Measurements from ENCODE around the gene PRELP. TPM values are rescaled to one million over a fixed set of nuclear protein-coding genes. Genes with fewer than 3 reads are reported as not detected.

The PRELP gene
- total and polyA plus RNA-seq, 2 of the 8 experiments (the other 6 are each of a cell fraction or from before 2014, with no cell fraction given), result 0.13 to 0.23 TPM

GRCh38 chr1:203523667-203524066 is 48.1 kb downstream of the PRELP start:
- H4K20me1 ChIP-seq (replicated peaks in 1 of 2; ENCODE audit: control insufficient read depth in 1 of 2, insufficient read depth in 2 of 2, low read length in 2 of 2), result peaks cover 0 to 3% of the 10 kb centered on the region in 2 experiments
- no peak overlapping the region for H2BK120ac ChIP-seq (replicated peaks; ENCODE audit: low read depth, low read length)
- no peak overlapping the region for H2BK20ac ChIP-seq (ENCODE audit: low read length)
- DNase-seq (ENCODE audit: low read depth in 1 of 2, low spot score in 2 of 2) (no peak), FAIRE-seq (no peak)
- peaks cover 4% of the 10 kb centered on the region; the same call in 1 of the 2 replicates for H3K79me1 ChIP-seq (ENCODE audit: low read depth, low read length)
- no peak overlapping the region for H2BK5ac ChIP-seq (ENCODE audit: low read depth, low read length)
- no peak overlapping the region for H3K4ac ChIP-seq (replicated peaks; ENCODE audit: insufficient read length, low read depth, low read length)
- no peak overlapping the region for H3K18ac ChIP-seq (ENCODE audit: extremely low read depth, low read length)
- no peak overlapping the region for H2AFZ ChIP-seq (ENCODE audit: low read length)
- no peak overlapping the region for H2BK12ac ChIP-seq (ENCODE audit: low read depth, low read length)
- H4K8ac ChIP-seq (ENCODE audit: extremely low read depth, insufficient read depth, low read length), result no peak overlapping the region
- H4K91ac ChIP-seq (replicated peaks; ENCODE audit: insufficient read length, low read length), result no peak overlapping the region
- H3K27me3 ChIP-seq (replicated peaks in 1 of 4; ENCODE audit: control insufficient read depth in 3 of 4, extremely low read depth in 1 of 4, insufficient read depth in 3 of 4, low read length in 3 of 4), result peaks cover 3 to 30% (median 27%) of the 10 kb centered on the region in 4 experiments
- H3K56ac ChIP-seq (replicated peaks; ENCODE audit: insufficient read length, low read depth, low read length), result no peak overlapping the region
- 84% methylated on average over 6 of the region's 6 CpGs; no CpG with 5 or more reads in 1 of the 2 experiments for WGBS, 2 experiments (ENCODE audit: extremely low coverage in 1 of 2, insufficient coverage in 1 of 2, insufficient read length in 1 of 2, insufficient replicate concordance in 2 of 2, low coverage in 1 of 2, low lambda C conversion rate in 2 of 2, missing lambda C conversion rate in 1 of 2)
- H3K4me1 ChIP-seq (replicated peaks in 1 of 4; ENCODE audit: control insufficient read depth in 3 of 4, insufficient read depth in 4 of 4, low read length in 3 of 4), result peaks cover 24 to 47% (median 36%) of the 10 kb centered on the region in 4 experiments
- no peaks in the 10 kb centered on the region for H3K79me2 ChIP-seq (ENCODE audit: control insufficient read depth in 1 of 2, insufficient read depth in 2 of 2, low read length in 2 of 2)
- no peak overlapping the region for H2AK5ac ChIP-seq (ENCODE audit: low read depth, low read length)
- H3K36me3 ChIP-seq (ENCODE audit: control insufficient read depth in 2 of 4, insufficient read depth in 4 of 4, low read length in 3 of 4), result no peaks in the 10 kb centered on the region
- no peaks in the 10 kb centered on the region for H3K9me3 ChIP-seq (ENCODE audit: insufficient read depth in 2 of 2, low read depth in 1 of 2, low read length in 1 of 2)
- H4K5ac ChIP-seq (ENCODE audit: insufficient read length, low read depth, low read length), result no peak overlapping the region
- no peak overlapping the region for H3K9ac ChIP-seq (replicated peaks in 1 of 4; ENCODE audit: extremely low read depth in 1 of 4, low read depth in 3 of 4, low read length in 3 of 4)
- H2BK15ac ChIP-seq (ENCODE audit: low read length), result no peak overlapping the region
- H3K27ac ChIP-seq (ENCODE audit: low read depth, low read length), result no peak overlapping the region
- ChIA-PET POLR2A (ENCODE audit: partially characterized antibody) (no interaction called here), CTCF (ENCODE audit: partially characterized antibody) (interaction anchor here (1.7 to 13.3 kb wide), 2 partner anchors 17 to 54 kb away, joined by 3 to 108 read pairs; no protein-coding TSS in a partner anchor)
- no peak overlapping the region for H3K14ac ChIP-seq (ENCODE audit: insufficient read length)
- H3K4me2 ChIP-seq (ENCODE audit: insufficient read depth in 1 of 2, low read depth in 2 of 2, low read length in 2 of 2), result no peak overlapping the region
- peaks cover 11% of the 10 kb centered on the region; the same call in 1 of the 2 replicates for H3K23me2 ChIP-seq (ENCODE audit: low read depth, low read length)
- no peak for TF ChIP-seq POU5F1 (IDR thresholded peaks at IDR 0.05; ENCODE audit: low read depth, low read length)
- no peak for TF ChIP-seq RFX5 (IDR thresholded peaks at IDR 0.05; ENCODE audit: borderline replicate concordance, low read depth, low read length)
- no peak for TF ChIP-seq ZNF274 (IDR thresholded peaks at IDR 0.05; ENCODE audit: borderline replicate concordance, extremely low read depth, low read length)
- no peak for TF ChIP-seq SIN3A (conservative IDR thresholded peaks at IDR 0.05 in 1 of 2, IDR thresholded peaks at IDR 0.05 in 1 of 2; ENCODE audit: low read depth in 1 of 2, low read length in 2 of 2)
- no peak overlapping the region for H3K4me3 ChIP-seq (ENCODE audit: extremely low read depth in 1 of 4, insufficient read depth in 2 of 4, low read depth in 3 of 4, low read length in 4 of 4)
- H3K23ac ChIP-seq (ENCODE audit: insufficient read length), result no peak overlapping the region
